GM12801 (cell line): ENCODE data around the gene GCG.

Experiments
- TF ChIP-seq, protein P1 (sequence below): IDR thresholded peaks from one replicate; pipeline ENCODE4 v1.5.1; 2011; ENCODE audit warnings: control low read depth; ENCODE audit not compliant: insufficient read length; ENCODE audit errors: extremely low read depth

Gene GCG

DNA sequence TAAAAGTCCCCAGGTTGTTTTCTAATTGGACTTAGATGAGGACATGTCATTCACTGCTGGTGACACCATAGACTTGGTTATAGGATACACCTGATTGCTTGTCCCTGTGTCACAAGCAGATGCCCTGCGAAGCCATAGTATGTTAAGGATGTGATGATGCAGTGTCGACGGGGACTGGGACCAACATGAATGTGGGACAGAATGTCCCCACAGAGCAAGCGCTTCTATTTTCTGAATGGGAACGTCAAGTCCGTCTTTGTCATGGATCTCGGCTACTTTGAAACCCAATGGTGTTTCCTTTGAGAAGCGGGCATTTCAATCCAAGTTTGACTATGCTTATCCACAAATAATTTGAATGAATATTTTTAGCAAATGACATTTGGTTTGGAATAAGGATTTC, 2.1 kb downstream of the GCG start:
- TF ChIP-seq, protein P1, sequence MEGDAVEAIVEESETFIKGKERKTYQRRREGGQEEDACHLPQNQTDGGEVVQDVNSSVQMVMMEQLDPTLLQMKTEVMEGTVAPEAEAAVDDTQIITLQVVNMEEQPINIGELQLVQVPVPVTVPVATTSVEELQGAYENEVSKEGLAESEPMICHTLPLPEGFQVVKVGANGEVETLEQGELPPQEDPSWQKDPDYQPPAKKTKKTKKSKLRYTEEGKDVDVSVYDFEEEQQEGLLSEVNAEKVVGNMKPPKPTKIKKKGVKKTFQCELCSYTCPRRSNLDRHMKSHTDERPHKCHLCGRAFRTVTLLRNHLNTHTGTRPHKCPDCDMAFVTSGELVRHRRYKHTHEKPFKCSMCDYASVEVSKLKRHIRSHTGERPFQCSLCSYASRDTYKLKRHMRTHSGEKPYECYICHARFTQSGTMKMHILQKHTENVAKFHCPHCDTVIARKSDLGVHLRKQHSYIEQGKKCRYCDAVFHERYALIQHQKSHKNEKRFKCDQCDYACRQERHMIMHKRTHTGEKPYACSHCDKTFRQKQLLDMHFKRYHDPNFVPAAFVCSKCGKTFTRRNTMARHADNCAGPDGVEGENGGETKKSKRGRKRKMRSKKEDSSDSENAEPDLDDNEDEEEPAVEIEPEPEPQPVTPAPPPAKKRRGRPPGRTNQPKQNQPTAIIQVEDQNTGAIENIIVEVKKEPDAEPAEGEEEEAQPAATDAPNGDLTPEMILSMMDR: no peak

DNA sequence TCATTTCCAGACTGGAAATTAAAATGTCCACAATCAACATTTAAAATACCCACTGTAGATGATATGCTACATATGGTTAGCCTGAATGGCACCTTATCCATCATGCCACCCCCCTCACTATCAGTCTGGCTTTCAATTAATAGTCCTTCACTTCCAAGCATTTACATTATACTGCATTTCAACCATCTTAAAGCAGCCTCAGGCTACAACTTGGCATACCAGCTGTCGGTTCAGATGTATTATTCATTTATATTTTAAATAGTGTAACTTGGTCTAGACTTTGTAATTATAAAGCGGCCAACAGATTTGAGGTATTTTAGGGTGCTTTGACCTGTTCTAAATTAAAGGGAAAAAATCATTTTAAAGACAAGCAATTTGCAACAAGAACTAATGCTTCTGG, 2.6 kb downstream of the GCG start:
- TF ChIP-seq, protein P1: no peak

- TF ChIP-seq, protein P1: no peak
Observed at GRCh38 chr2:162148956-162149355, 3.1 kb downstream of the GCG start.

DNA sequence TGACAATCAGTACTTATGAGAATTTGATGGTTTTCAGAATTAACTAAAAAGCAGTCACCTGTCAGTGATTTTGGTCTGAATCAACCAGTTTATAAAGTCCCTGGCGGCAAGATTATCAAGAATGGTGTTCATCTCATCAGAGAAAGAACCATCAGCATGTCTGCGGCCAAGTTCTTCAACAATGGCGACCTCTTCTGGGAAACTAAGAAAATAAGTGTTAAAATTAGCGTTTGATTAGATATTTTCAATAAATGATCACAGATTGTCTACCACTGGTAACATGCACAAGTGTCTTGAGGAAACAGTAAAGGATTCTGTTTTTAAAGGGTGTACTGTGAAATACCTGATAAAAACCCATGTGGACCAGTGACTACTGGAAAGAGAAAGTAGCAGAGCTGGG, 8.1 kb downstream of the GCG start:
- TF ChIP-seq, protein P1: no peak

- TF ChIP-seq, protein P1: no peak
Observed at GRCh38 chr2:162138310-162138709, 13.7 kb downstream of the GCG start.

- TF ChIP-seq, protein P1: no peak
Observed at GRCh38 chr2:162127422-162127821, 24.6 kb downstream of the GCG start.

- TF ChIP-seq, protein P1: no peak
Observed at GRCh38 chr2:162126527-162126926, 25.5 kb downstream of the GCG start.

- TF ChIP-seq, protein P1: no peak
Observed at GRCh38 chr2:162126111-162126519, 25.9 kb downstream of the GCG start.
